Omental fat pad (tissue), 4 donors: ENCODE measurements around the gene TFR2. TPM values are rescaled to one million over a fixed set of nuclear protein-coding genes. Genes with fewer than 3 reads are reported as not detected.
A peak's percentile ranks its signal among the peaks of the same experiment; 100 is the strongest.

Source experiments
- ATAC-seq: fragments of 150-250 bp; one replicate; pipeline ENCODE4 v1.9.1; 2016; ENCODE audit warnings: mild to moderate bottlenecking, moderate library complexity; ENCODE audit not compliant: low FRiP score
- DNase-seq: peaks from one replicate; pipeline ENCODE4 v3.0.0-alpha.2; 2019; ENCODE audit warnings: low spot score
- CTCF ChIP-seq, 3 donors: fragments of 450-650 bp; IDR thresholded peaks; one replicate each; pipeline ENCODE4 v1.5.1; 2016 to 2017; ENCODE audit warnings: antibody characterized with exemption in 3 of 3, mild to moderate bottlenecking in 3 of 3, moderate library complexity in 2 of 3
- total RNA-seq, 4 donors: library from RNA; depleted of rRNA; stranded (reverse); fragments of >200 nt; gene quantifications; one replicate each; pipeline ENCODE4 v1.1.0, GENCODE V29; 2016

Gene TFR2
- total RNA-seq, 4 donors from 2014 or later: 0.60 TPM; not detected in 3

DNA sequence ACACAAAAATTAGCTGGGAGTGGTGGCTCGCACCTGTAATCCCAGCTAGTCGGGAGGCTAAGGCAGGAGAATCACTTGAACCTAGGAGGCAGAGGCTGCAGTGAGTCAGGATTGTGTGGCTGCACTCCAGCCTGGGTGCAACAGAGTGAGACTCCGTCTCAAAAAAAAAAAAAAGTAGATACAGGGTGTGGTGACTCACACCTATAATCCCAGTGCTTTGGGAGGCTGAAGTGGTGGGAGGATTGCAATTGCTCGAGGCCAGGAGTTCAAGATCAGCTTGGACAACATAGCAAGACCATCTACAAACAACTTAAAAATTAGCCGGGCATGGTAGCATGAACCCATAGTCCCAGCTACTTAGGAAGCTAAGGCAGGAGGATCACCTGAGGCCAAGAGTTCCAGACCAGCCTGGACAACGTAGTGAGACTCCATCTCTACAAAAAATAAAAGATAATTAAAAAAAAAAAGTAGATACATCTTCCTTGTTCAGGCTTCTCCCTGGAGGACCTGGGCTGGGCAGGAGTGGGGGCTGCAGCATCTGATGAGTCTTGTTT lies 27.0 kb downstream of the TFR2 start:
- no peak for ATAC-seq

GRCh38 chr7:100613412-100614175 lies 27.8 kb downstream of the TFR2 start:
- no peak for DNase-seq
- no peak for ATAC-seq
- TF ChIP-seq CTCF (IDR thresholded peaks at IDR 0.05): no peak

More for the DNA sequence above, 27.0 kb downstream of the TFR2 start:
- TF ChIP-seq CTCF (IDR thresholded peaks at IDR 0.05): no peak
- no peak for DNase-seq

DNA sequence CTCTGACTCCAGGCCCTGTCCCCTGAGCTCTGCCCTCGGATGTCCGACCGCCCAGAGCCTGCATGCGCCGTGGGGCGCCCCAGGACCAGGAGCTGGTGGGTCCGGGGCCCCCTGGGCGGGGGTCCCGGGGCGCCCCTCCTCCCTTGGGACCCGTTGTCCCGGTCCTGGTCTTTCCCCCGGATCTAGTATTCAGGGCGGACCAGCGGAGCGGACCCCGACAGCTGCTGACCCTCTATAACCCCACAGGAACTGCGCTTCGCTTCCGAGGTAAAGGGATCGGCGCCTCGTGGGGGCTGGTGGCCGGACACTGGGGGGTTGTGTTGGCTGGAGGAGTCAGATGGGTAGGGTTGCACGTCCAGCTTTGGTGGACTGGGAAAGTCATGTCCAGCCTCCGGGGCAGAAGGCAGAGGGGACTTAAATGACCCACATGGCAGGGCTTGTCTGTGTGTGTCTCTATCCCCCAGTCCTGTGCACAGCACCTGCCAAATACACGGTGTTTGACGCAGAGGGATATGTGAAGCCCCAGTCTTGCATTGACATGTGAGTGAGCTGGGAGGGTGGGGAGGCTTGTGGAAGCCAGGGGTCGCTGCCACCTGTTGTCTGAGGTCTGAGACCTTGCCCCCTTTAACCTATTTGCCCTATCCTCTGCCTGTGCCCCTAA lies 28.5 kb downstream of the TFR2 start:
- ATAC-seq (no peak), DNase-seq (no peak)
- no peak for TF ChIP-seq CTCF (IDR thresholded peaks at IDR 0.05)

DNA sequence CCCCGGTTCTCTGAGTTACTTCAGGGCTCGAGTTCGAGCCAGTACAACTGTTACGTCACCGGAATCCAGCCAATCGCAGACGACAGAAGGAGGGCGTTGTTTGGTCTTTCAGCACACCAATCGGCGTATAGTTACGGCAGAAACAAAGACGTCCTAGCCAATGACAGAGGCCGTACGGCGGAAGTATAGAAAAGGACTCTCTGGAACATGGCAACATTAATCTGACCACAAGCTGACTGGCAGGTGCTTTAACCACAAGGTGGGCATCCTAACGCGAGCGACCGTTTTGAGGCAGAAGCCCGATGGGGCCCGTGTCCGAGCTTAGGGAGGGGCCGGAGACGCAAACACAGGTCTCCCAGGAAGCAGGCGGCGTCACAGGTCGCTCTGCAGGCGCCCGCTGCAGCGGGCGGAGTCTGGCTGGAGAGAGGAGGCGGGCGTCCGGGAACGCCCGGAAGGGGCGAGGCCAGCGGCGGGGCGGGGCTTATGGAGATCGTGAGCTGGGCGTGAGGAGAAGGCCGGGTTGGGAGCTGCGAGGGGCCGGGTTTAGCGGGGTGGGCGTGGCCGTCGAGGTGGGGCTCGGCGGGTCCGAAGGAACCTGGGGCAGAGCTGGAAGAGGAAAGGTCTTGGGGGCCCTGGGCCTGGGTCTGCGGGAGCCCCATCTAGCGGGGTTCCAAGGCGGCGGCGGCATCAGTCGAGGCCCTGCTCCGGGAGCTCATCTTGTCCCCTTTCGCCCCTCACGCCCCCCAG lies 29.2 kb downstream of the TFR2 start, which contains the start of gene MOSPD3:
Gene MOSPD3, plus strand, starts transcription at position 558 of the 747 bp plus-strand sequence. CDS start 252 bp downstream, outside the sequence.
- ATAC-seq (peak; percentile 99), DNase-seq (peak; percentile 98)
- no peak for TF ChIP-seq CTCF (IDR thresholded peaks at IDR 0.05)

- no peak for DNase-seq
- TF ChIP-seq CTCF (IDR thresholded peaks at IDR 0.05): no peak
- no peak for ATAC-seq
Measured at GRCh38 chr7:100609958-100610357, 31.4 kb downstream of the TFR2 start.

GRCh38 chr7:100607111-100607510 lies 34.2 kb downstream of the TFR2 start:
- TF ChIP-seq CTCF (IDR thresholded peaks at IDR 0.05): no peak
- ATAC-seq (no peak), DNase-seq (no peak)
